Upper lobe of left lung (tissue), 4 donors: Measurements from ENCODE around the gene SSC5D.

Experiments
- CTCF ChIP-seq, 6 experiments: fragments of 450-650 bp in 4 of 6; fragments of 200-600 bp in 2 of 6; sonication (generic) in 2 of 6; IDR thresholded peaks; one replicate each; pipeline ENCODE4 v1.5.1; 2016 to 2019; ENCODE audit warnings: antibody characterized with exemption in 6 of 6
- EP300 ChIP-seq, 4 donors: sonication (generic); formaldehyde crosslinking; IDR thresholded peaks; one replicate each; pipeline ENCODE4 v1.5.1; 2017; ENCODE audit warnings: antibody characterized with exemption in 4 of 4, control low read depth in 2 of 4
- POLR2A ChIP-seq, 4 donors: fragments of 450-650 bp; IDR thresholded peaks; one replicate each; pipeline ENCODE4 v1.5.1; 2016 to 2017; ENCODE audit warnings: antibody characterized with exemption in 4 of 4, mild to moderate bottlenecking in 2 of 4

- TF ChIP-seq CTCF (IDR thresholded peaks at IDR 0.05) (no peak), POLR2A (IDR thresholded peaks at IDR 0.05) (no peak), EP300 (IDR thresholded peaks at IDR 0.05) (no peak)
These were observed 28.7 kb upstream of the SSC5D start for GRCh38 chr19:55459551-55459949.
